ENCODE measurements around the gene MTUS2.

MTUS2 gene

DNA sequence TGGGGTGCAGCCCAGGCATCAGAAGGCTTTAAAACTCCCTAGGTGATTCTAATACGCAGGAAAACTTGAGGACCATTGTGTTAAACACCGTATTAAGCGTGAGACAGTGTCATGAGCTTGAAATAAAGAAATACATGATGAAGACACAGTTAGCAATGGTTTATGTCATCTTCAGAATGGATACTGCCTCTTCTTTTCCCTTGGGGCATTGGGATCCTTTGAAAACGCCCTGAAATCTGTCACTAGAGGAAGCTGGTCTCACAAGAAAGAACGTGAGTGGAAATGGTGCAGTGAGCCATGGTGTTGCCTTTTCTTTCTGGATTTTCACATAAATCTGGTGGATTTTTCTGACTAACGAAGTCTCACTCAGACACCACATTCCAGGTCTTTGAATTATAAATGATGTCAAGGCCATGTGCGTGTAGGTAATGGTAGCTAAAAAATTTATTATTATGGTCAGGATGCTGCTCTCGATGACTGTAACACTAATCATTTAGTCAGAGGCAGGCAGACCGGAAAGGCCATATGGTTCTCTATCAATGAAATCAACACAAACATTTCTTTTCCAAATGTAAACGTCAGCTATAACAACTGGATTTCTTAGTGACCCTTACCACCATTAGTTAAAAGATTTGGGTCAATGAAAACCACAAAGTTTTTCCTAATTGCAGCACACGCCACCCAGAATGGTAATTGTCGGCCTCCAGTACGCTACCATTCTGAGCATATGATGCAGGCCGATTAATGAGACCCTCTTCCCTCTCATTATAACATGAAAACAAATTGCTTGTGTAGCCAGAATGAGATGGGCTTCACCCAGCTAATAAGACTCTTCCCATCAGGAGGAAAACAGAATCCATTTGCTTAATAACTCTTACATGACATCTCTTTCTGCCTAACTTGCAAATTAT, 669.8 kb downstream of the MTUS2 start:
- Histone ChIP-seq H4K20me1 (ENCODE audit: control insufficient read depth, insufficient read depth, low read depth, low read length) (no peaks in the 10 kb centered on the region), H3K4me3 (ENCODE audit: low read length) (no peak overlapping the region), H3K27ac (ENCODE audit: low read depth, low read length) (no peak overlapping the region), H3F3A (ENCODE audit: control insufficient read depth, insufficient read depth) (no peaks in the 10 kb centered on the region), H3K4me1 (ENCODE audit: control insufficient read depth, low read length) (peaks cover 8% of the 10 kb centered on the region), H3K27me3 (ENCODE audit: control insufficient read depth, low read length) (peaks cover 32% of the 10 kb centered on the region), H3K4me2 (ENCODE audit: low read length) (no peak overlapping the region), H3K9me2 (replicated peaks; ENCODE audit: control insufficient read depth, low read length) (no peaks in the 10 kb centered on the region), H3K36me3 (ENCODE audit: control insufficient read depth, low read length) (no peaks in the 10 kb centered on the region), H3K9me3 (ENCODE audit: control insufficient read depth, insufficient read depth, low read length) (no peaks in the 10 kb centered on the region), H3K79me2 (ENCODE audit: control insufficient read depth, low read length) (no peaks in the 10 kb centered on the region)
- TF ChIP-seq, protein P1, sequence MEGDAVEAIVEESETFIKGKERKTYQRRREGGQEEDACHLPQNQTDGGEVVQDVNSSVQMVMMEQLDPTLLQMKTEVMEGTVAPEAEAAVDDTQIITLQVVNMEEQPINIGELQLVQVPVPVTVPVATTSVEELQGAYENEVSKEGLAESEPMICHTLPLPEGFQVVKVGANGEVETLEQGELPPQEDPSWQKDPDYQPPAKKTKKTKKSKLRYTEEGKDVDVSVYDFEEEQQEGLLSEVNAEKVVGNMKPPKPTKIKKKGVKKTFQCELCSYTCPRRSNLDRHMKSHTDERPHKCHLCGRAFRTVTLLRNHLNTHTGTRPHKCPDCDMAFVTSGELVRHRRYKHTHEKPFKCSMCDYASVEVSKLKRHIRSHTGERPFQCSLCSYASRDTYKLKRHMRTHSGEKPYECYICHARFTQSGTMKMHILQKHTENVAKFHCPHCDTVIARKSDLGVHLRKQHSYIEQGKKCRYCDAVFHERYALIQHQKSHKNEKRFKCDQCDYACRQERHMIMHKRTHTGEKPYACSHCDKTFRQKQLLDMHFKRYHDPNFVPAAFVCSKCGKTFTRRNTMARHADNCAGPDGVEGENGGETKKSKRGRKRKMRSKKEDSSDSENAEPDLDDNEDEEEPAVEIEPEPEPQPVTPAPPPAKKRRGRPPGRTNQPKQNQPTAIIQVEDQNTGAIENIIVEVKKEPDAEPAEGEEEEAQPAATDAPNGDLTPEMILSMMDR (IDR thresholded peaks at IDR 0.05; ENCODE audit: low read depth, low read length, poor library complexity, severe bottlenecking): no peak
- TF ChIP-seq EZH2phosphoT487 (IDR thresholded peaks at IDR 0.05; ENCODE audit: borderline replicate concordance, low read length): no peak

DNA sequence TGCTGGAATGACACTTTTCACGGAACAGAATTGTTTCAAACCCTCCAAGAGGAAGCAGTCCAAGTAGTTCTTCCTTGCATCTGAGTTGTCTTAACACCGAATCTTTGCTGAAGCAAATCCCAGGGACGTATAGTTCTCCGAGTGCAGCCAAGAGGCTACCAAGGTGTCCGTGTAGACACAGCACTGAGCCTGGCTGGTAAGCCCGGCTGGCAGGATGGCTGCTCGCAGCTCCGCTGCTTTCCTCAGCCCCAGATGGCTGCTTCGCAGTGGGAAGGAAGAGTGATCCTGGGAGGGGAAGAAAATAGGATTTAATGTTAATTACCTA, 670.4 kb downstream of the MTUS2 start:
- Histone ChIP-seq H3K36me3 (ENCODE audit: control insufficient read depth, low read length) (no peaks in the 10 kb centered on the region), H3K27me3 (ENCODE audit: control insufficient read depth, low read length) (peaks cover 30% of the 10 kb centered on the region), H3K4me3 (ENCODE audit: low read length) (no peak overlapping the region), H3F3A (ENCODE audit: control insufficient read depth, insufficient read depth) (0 out of 2 replicates have a peak, but pooled peaks cover 2% of the 10 kb centered on the region), H3K4me2 (ENCODE audit: low read length) (no peak overlapping the region), H3K9me2 (replicated peaks; ENCODE audit: control insufficient read depth, low read length) (no peaks in the 10 kb centered on the region), H3K79me2 (ENCODE audit: control insufficient read depth, low read length) (no peaks in the 10 kb centered on the region), H3K27ac (ENCODE audit: low read depth, low read length) (no peak overlapping the region), H3K4me1 (ENCODE audit: control insufficient read depth, low read length) (peaks cover 14% of the 10 kb centered on the region), H3K9me3 (ENCODE audit: control insufficient read depth, insufficient read depth, low read length) (no peaks in the 10 kb centered on the region), H4K20me1 (ENCODE audit: control insufficient read depth, insufficient read depth, low read depth, low read length) (no peaks in the 10 kb centered on the region)
- no peak for TF ChIP-seq EZH2phosphoT487 (IDR thresholded peaks at IDR 0.05; ENCODE audit: borderline replicate concordance, low read length)
- TF ChIP-seq, protein P1 (IDR thresholded peaks at IDR 0.05; ENCODE audit: low read depth, low read length, poor library complexity, severe bottlenecking): no peak

DNA sequence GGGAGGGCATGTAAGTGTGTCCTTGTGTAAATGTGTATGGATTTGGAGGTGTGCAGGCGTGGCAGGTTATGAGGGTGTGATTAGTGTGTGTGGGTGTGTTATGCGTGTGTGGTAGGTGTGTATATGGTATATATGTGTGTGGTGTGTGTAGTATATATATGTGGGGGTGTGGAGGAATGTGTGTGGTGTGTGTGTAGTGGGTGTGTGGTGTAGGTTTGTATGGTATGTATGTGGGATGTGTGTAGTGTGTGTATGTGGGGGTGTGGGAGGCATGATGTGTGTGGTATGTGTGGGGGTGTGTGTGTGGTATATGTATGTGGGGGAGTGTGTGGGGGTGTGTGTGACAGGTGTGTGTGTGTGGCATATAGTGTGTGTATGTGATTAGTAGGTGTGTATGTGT, 671.1 kb downstream of the MTUS2 start:
- H3K27ac ChIP-seq (ENCODE audit: low read depth, low read length): no peak overlapping the region
- 0 out of 2 replicates have a peak, but pooled peaks cover 2% of the 10 kb centered on the region for H3F3A ChIP-seq (ENCODE audit: control insufficient read depth, insufficient read depth)
- H3K27me3 ChIP-seq (ENCODE audit: control insufficient read depth, low read length): peaks cover 29% of the 10 kb centered on the region
- H3K36me3 ChIP-seq (ENCODE audit: control insufficient read depth, low read length): no peaks in the 10 kb centered on the region
- H3K79me2 ChIP-seq (ENCODE audit: control insufficient read depth, low read length): no peaks in the 10 kb centered on the region
- no peaks in the 10 kb centered on the region for H3K9me3 ChIP-seq (ENCODE audit: control insufficient read depth, insufficient read depth, low read length)
- H4K20me1 ChIP-seq (ENCODE audit: control insufficient read depth, insufficient read depth, low read depth, low read length): peaks cover 4% of the 10 kb centered on the region
- TF ChIP-seq, protein P1 (IDR thresholded peaks at IDR 0.05; ENCODE audit: low read depth, low read length, poor library complexity, severe bottlenecking): no peak
- no peak for TF ChIP-seq EZH2phosphoT487 (IDR thresholded peaks at IDR 0.05; ENCODE audit: borderline replicate concordance, low read length)
- H3K9me2 ChIP-seq (replicated peaks; ENCODE audit: control insufficient read depth, low read length): no peaks in the 10 kb centered on the region
- peaks cover 22% of the 10 kb centered on the region for H3K4me1 ChIP-seq (ENCODE audit: control insufficient read depth, low read length)
- no peak overlapping the region for H3K4me3 ChIP-seq (ENCODE audit: low read length)
- no peak overlapping the region for H3K4me2 ChIP-seq (ENCODE audit: low read length)

Measured in DOHH2 (cell line).